Central memory CD8-positive, alpha-beta T cell (primary cell): ENCODE measurements around the gene PNPLA1.

Source experiments
- ATAC-seq: fragments of 150-1000 bp; cut with Tn5 transposase; replicated peaks from 2 replicates; pipeline ENCODE4 v1.10.0; 2022; ENCODE audit warnings: mild to moderate bottlenecking, moderate FRiP score, moderate number of reproducible peaks; ENCODE audit not compliant: poor library complexity, severe bottlenecking; ENCODE audit errors: extremely low read depth
- DNase-seq, 2 donors: peaks; one replicate each; pipeline ENCODE4 v3.0.0; 2021; ENCODE audit warnings: low spot score in 2 of 2
- H3K27ac Mint-ChIP-seq: one replicate; pipeline ENCODE4 v1.8.0; 2022; ENCODE audit warnings: low read depth, mild to moderate bottlenecking, moderate library complexity, mixed read lengths
- H3K27me3 Mint-ChIP-seq: one replicate; pipeline ENCODE4 v1.8.0; 2022; ENCODE audit warnings: mixed read lengths
- H3K36me3 Mint-ChIP-seq: one replicate; pipeline ENCODE4 v1.8.0; 2022; ENCODE audit warnings: mild to moderate bottlenecking, moderate library complexity, mixed read lengths; ENCODE audit not compliant: insufficient read depth
- H3K4me1 Mint-ChIP-seq: one replicate; pipeline ENCODE4 v1.8.0; 2022; ENCODE audit warnings: mixed read lengths
- H3K4me3 Mint-ChIP-seq: one replicate; pipeline ENCODE4 v1.8.0; 2022; ENCODE audit warnings: mild to moderate bottlenecking, moderate library complexity, mixed read lengths
- H3K9me3 Mint-ChIP-seq: one replicate; pipeline ENCODE4 v1.8.0; 2022; ENCODE audit warnings: mixed read lengths

PNPLA1 gene, protein sequence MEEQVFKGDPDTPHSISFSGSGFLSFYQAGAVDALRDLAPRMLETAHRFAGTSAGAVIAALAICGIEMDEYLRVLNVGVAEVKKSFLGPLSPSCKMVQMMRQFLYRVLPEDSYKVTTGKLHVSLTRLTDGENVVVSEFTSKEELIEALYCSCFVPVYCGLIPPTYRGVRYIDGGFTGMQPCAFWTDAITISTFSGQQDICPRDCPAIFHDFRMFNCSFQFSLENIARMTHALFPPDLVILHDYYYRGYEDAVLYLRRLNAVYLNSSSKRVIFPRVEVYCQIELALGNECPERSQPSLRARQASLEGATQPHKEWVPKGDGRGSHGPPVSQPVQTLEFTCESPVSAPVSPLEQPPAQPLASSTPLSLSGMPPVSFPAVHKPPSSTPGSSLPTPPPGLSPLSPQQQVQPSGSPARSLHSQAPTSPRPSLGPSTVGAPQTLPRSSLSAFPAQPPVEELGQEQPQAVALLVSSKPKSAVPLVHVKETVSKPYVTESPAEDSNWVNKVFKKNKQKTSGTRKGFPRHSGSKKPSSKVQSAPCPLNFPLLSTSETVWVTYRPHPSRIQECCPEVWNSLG

DNA sequence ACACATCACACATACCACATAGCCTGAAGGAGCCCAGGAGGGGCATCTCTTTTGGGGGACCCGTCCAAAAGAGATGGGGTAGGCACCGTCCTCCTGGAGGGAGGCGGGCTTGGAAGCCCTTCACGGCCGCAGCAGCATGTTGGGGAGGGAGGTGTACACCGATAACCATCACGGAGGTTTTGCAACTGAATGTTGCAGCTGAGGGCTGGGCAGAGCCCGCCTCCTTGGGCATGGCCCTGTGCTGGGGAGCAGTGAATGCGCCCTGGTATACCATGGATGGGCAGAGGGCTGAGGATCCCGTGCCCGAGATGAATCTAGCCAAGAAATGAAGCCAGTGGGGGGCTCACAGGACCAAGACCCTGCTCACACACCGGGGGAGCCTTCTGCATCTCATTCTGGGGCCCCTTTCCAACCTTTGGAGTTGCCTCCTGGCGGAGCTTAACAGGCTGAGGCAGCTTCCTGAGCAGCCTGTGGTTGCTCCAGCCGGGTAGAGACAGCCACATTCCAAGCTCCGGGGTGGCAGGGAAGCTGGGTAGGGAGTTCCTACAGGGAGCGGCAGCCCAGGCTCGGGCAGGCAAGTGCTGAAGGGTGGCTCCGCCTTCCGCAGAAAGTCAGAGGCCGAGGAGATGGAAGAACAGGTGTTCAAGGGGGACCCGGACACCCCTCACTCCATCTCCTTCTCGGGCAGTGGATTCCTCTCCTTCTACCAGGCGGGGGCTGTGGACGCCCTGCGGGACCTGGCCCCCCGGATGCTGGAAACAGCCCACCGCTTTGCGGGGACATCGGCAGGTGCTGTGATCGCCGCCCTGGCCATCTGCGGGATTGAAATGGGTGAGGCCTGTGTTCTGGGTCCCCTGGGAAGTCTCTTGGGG lies at the start of gene PNPLA1:
Gene PNPLA1, plus strand, starts transcription at position 227 of the 872 bp plus-strand sequence. Its CDS starts 400 bp downstream, at position 627.
- Mint-ChIP-seq H3K27ac (no peak within 1 kb of the TSS), H3K36me3 (no peaks in the 10 kb centered on the region), H3K9me3 (no peaks in the 10 kb centered on the region), H3K4me1 (no peaks in the 10 kb centered on the region), H3K4me3 (no peak within 1 kb of the TSS), H3K27me3 (peaks cover 66% of the 10 kb centered on the region)
- ATAC-seq (no peak), DNase-seq (no peak)

DNA sequence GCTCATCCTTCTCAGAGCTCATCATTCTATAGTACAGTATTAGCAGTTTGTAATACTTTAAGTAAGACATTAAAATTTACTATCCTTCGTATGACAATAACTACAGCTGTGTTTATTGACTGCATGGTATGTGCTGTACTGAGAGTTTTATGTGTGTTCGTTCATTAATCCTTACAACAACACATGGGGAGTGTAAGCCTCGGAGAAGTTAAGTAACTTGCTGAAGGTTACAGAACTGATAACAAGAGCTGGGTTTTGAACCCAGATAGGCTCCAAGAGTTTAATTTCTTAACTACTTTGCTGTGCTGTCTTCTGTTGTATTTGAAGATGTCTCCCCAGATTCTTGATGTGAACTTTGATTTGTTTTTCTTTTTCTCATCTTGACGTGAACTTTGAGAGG lies 49.6 kb upstream of the PNPLA1 start:
- DNase-seq (no peak), ATAC-seq (no peak)
- no peaks in the 10 kb centered on the region for H3K27me3 Mint-ChIP-seq
- no peaks in the 10 kb centered on the region for H3K4me1 Mint-ChIP-seq
- H3K9me3 Mint-ChIP-seq, result no peaks in the 10 kb centered on the region
- H3K4me3 Mint-ChIP-seq, result no peak overlapping the region
- H3K36me3 Mint-ChIP-seq, result peaks cover 34% of the 10 kb centered on the region
- H3K27ac Mint-ChIP-seq, result no peak overlapping the region

DNA sequence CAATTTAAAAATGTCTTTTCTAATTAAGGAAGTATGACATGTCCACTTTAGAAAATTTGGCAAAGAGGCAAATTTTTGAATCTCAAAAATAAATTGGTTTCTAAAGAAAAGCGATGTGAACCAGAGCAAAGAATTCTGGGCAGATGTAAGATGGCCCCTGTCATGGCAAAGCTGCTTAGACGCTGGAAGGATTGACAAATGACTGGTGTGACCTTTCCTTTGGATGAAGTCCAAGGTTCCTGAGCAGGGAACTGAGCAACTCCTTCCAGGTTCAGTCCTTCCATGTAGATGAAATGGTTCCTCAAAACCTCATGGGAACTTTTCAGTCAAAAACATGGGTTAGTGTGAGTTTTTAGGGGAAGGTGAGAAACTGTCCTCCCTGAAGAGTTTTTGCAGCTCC lies 48.2 kb upstream of the PNPLA1 start:
- ATAC-seq, result no peak
- no peaks in the 10 kb centered on the region for H3K4me1 Mint-ChIP-seq
- no peaks in the 10 kb centered on the region for H3K9me3 Mint-ChIP-seq
- no peak overlapping the region for H3K4me3 Mint-ChIP-seq
- DNase-seq, result no peak
- no peaks in the 10 kb centered on the region for H3K27me3 Mint-ChIP-seq
- peaks cover 39% of the 10 kb centered on the region for H3K36me3 Mint-ChIP-seq
- no peak overlapping the region for H3K27ac Mint-ChIP-seq

DNA sequence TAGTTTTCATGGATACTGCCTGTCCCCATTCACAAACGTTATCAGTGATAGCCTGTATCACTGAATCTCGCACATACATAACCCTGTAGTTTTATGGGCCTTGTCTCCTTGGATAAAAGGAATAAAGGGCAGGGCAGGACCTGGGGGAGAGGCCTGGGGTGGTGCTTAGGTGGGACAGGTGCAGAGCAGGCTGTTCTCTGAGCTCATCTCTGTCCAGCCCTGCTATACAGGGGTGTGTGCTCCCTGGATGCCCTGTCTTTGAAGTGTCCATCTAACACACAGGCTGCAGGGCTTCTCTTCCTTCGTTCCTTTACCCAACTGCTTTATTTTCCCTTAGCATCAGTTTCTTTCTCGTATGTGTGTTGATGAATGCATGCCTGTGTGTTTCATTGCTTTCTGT lies 46.9 kb upstream of the PNPLA1 start:
- Mint-ChIP-seq H3K27me3 (no peaks in the 10 kb centered on the region), H3K36me3 (peaks cover 43% of the 10 kb centered on the region), H3K27ac (no peak overlapping the region), H3K4me3 (no peak overlapping the region), H3K4me1 (no peaks in the 10 kb centered on the region), H3K9me3 (no peaks in the 10 kb centered on the region)
- DNase-seq (no peak), ATAC-seq (no peak)

DNA sequence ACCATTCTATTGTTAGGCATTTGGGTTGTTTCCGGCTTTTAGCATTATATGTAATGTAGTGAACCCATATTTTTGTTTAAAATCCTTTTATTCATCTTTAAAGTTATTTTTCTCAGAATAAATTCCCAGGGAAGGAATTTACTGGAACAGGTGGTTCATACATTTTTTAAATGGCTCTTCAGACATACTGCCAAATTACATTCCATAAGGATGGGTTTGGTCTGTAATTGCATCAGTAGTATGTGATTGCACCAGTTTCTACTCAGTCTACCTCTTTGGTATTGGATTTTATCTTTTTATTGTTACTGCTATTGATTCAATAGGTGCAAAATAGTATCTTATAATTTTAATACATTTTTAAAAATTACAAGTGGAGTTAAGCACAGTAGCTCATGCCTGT lies 46.2 kb upstream of the PNPLA1 start:
- Mint-ChIP-seq H3K36me3 (peaks cover 39% of the 10 kb centered on the region), H3K27me3 (no peaks in the 10 kb centered on the region), H3K27ac (no peak overlapping the region), H3K4me3 (no peak overlapping the region), H3K4me1 (no peaks in the 10 kb centered on the region), H3K9me3 (no peaks in the 10 kb centered on the region)
- no peak for DNase-seq
- ATAC-seq, result no peak

DNA sequence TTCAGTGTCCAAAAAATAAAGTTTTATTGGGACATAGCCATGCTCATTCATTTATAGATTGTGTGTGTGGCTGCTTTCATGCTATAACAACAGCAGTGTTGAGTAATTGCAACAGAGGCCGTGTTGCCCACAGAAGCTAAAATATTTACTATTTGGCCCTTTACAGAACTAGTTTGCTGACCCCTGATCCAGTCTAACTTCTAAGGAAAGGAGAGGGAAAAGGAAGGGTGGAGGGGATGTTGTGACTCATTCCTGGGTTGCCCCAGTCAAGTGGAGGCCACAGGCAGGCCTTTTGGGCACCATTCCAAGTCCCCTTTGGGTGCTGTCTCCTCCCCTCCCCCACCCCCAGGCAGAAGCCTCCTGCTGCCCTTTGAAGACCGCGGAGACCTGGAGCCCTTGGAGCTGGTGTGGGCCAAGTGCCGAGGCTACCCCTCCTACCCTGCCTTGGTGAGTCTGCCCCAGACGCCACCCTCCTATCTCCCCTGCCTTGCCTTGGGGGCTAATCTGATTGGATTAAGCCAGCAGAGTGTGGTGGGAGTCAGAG lies 44.9 kb upstream of the PNPLA1 start:
- no peak for DNase-seq
- Mint-ChIP-seq H3K9me3 (no peaks in the 10 kb centered on the region), H3K27ac (no peak overlapping the region), H3K4me1 (no peaks in the 10 kb centered on the region), H3K4me3 (no peak overlapping the region), H3K27me3 (no peaks in the 10 kb centered on the region), H3K36me3 (peaks cover 43% of the 10 kb centered on the region)
- ATAC-seq, result no peak

DNA sequence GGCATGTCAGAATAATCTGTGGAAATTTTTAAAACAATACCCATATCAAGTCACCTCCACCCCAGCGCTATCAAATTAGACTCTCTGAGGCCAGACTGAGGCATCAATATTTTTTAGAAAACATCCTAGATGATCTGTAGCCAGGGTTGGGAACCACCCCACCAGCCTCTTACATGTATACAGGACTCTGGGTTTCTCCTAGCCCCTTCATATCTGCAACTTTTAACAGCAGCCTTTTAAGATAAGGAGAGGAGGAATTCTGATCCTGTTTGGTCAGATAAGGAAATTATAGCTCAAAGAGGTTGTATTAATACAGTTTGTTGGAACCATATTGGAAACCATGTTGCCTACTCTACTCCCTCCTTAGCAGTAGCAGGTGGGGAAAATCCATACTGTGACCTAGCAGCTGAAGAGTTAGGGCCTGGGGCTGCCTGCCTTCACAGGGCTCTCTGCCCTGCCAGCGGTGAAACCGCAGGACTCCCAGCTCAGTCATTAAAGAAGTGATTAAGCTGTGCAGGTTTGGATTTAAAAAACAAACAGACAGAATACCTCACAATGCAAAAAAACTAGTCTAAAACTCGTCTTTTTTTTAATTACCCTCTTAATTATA lies 43.3 kb upstream of the PNPLA1 start:
- Mint-ChIP-seq H3K27me3 (no peaks in the 10 kb centered on the region), H3K9me3 (no peaks in the 10 kb centered on the region), H3K36me3 (peaks cover 49% of the 10 kb centered on the region), H3K4me3 (no peak overlapping the region), H3K4me1 (no peaks in the 10 kb centered on the region), H3K27ac (no peak overlapping the region)
- DNase-seq, result no peak
- ATAC-seq, result no peak

DNA sequence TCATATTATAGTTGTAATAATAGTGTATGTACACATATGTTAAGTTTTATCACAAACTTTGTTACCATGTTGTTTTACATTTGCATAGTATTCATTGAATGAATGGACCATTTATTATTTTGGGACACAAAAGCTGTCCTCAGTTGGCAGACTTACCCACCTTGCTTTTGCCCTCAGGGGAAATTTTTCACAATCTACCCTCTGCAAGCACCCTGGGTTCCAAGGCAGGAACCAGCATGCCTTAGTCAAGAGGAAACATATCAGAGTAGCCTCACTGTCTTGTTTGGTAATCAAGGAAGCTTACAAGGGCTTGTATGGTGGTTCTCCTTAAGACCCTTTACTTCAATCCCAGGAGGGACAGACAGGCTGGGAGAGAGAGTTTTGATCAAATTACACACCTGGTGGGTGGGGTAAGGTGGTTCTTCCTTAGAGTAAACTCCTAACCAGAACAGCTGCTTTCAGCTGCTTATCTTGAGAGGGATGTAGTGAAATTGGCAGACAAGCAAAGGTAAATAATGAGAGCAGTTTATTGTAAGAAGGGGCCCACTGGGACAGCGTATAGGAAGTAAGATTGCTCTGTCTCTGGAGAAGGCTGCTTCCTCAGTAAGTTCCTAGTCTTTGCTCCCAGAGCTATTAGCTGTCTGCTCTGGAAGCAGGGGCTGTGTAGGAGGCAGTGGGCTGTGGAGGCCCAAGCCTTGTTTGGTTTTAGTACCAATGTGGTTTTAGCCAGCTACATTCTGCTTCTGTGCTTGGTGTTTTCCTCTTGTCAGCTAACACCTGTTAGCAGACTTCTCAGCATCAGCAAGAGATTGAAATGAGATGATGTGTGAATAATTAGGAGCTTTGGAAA lies 42.3 kb upstream of the PNPLA1 start:
- Mint-ChIP-seq H3K4me1 (no peaks in the 10 kb centered on the region), H3K27ac (no peak overlapping the region), H3K27me3 (no peaks in the 10 kb centered on the region), H3K9me3 (no peaks in the 10 kb centered on the region), H3K36me3 (peaks cover 43% of the 10 kb centered on the region), H3K4me3 (no peak overlapping the region)
- DNase-seq, result no peak
- no peak for ATAC-seq

DNA sequence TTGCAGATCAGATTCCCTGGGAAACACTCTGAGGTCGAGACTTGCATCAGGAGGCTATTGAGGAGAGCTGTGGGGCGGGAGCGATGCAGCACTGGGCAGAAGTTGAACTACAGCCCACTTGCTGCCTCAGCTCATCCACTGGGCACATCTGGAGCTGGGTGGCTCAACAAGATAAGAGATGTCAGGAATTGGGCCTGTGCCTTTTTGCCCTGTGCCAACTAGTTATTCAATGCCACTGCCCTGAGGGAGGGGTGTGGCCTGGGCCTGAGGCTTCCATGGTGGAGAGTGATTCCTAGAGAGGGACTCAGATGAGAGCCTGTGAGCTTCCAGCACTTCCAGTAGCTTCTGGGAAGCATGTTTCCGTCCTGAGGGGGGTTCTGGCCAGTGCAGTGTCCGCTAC lies 40.6 kb upstream of the PNPLA1 start:
- Mint-ChIP-seq H3K4me1 (peaks cover under 1% of the 10 kb centered on the region), H3K4me3 (no peak overlapping the region)

DNA sequence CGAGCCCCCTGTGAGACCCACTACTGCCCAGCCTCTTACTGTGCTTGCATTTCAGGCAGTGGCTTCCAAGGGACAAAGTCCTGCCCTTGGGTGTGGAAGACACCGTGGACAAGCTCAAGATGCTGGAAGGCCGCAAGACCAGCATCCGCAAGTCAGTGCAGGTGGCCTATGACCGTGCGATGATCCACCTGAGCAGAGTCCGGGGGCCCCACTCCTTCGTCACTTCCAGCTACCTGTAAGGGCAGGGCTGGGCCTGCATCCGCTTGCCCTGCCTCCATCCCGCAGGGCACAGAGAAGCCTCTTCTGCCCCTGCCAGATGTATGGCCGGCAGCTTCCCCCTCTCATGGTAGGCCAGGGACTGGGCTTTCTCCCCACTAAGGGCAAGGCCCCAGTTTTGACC lies 39.5 kb upstream of the PNPLA1 start:
- H3K27ac Mint-ChIP-seq, result no peak overlapping the region
- ATAC-seq, result no peak

More for the DNA sequence above, 40.6 kb upstream of the PNPLA1 start:
- Mint-ChIP-seq H3K36me3 (peaks cover 40% of the 10 kb centered on the region), H3K9me3 (no peaks in the 10 kb centered on the region), H3K27ac (no peak overlapping the region), H3K27me3 (no peaks in the 10 kb centered on the region)
- DNase-seq (no peak), ATAC-seq (no peak)

DNA sequence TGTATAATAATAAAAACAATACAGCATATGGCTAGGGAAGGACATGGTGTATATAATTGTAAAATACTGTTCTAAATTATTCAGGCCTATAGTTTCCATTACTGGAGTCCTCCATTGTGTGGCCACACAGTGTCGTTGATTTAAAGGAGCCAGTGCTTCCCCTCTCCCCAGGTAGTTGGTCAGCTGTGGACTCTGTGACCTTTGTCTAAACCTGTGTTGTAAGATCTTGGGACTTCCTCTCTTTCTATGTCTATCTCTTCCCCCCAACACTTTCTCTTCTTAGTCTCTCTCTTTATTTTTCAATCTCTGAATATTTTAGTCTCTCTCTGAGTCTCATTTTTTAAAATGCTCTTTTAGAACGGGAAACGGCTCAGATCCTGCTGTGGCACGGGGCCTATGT lies 37.7 kb upstream of the PNPLA1 start:
- H3K27me3 Mint-ChIP-seq, result no peaks in the 10 kb centered on the region
- H3K27ac Mint-ChIP-seq, result peak overlapping the region; percentile 10
- H3K4me3 Mint-ChIP-seq, result no peak overlapping the region
- no peak for DNase-seq
- no peak for ATAC-seq
- peaks cover 10% of the 10 kb centered on the region for H3K4me1 Mint-ChIP-seq
- H3K36me3 Mint-ChIP-seq, result peaks cover 26% of the 10 kb centered on the region
- H3K9me3 Mint-ChIP-seq, result no peaks in the 10 kb centered on the region

More for the DNA sequence above, 39.5 kb upstream of the PNPLA1 start:
- H3K36me3 Mint-ChIP-seq, result peaks cover 40% of the 10 kb centered on the region
- no peak for DNase-seq
- no peaks in the 10 kb centered on the region for H3K9me3 Mint-ChIP-seq
- H3K27me3 Mint-ChIP-seq, result no peaks in the 10 kb centered on the region
- H3K4me1 Mint-ChIP-seq, result peaks cover 8% of the 10 kb centered on the region
- H3K4me3 Mint-ChIP-seq, result no peak overlapping the region
